H1 (cell line): ENCODE data around the gene WDR49.

Source experiments
- CHD2 ChIP-seq: IDR thresholded peaks from 2 replicates; pipeline ENCODE4 v1.6.1; 2012; ENCODE audit warnings: low read length, improper control_type of control experiment
- CTCF ChIP-seq, 3 experiments: IDR thresholded peaks; 1 replicate in 2 of 3; 2 replicates in 1 of 3; pipeline versions ENCODE4 v1.5.1 to v1.6.1; 2011; ENCODE audit warnings: low read length in 3 of 3, mild to moderate bottlenecking in 3 of 3, inconsistent platforms in 2 of 3, low read depth in 1 of 3, moderate library complexity in 1 of 3; ENCODE audit not compliant: insufficient read depth in 1 of 3; ENCODE audit errors: control extremely low read depth in 1 of 3
- POLR2A ChIP-seq, 2 experiments: IDR thresholded peaks; 1 replicate in 1 of 2; 2 replicates in 1 of 2; pipeline ENCODE4 v1.6.1; 2011; ENCODE audit warnings: low read depth in 2 of 2, low read length in 2 of 2, mild to moderate bottlenecking in 2 of 2; ENCODE audit errors: control extremely low read depth in 1 of 2
- TEAD4 ChIP-seq: IDR thresholded peaks from 2 replicates; pipeline ENCODE4 v1.6.1; 2012; ENCODE audit warnings: low read depth, low read length, inconsistent platforms, mixed read lengths

- TF ChIP-seq POLR2A (IDR thresholded peaks at IDR 0.05; ENCODE audit: control extremely low read depth in 1 of 2, low read depth in 2 of 2, low read length in 2 of 2), result no peak
- no peak for TF ChIP-seq CHD2
- no peak for TF ChIP-seq CTCF (IDR thresholded peaks at IDR 0.05; ENCODE audit: control extremely low read depth in 1 of 3, insufficient read depth in 1 of 3, low read depth in 1 of 3, low read length in 3 of 3)
- TF ChIP-seq TEAD4, result no peak
These were observed 212.5 kb downstream of the WDR49 start for GRCh38 chr3:167441256-167441655.
